ENCODE results near the gene FUT7.

FUT7 gene

GRCh38 chr9:137014166-137014565 lies 17.7 kb downstream of the FUT7 start:
- TF ChIP-seq, protein P1, sequence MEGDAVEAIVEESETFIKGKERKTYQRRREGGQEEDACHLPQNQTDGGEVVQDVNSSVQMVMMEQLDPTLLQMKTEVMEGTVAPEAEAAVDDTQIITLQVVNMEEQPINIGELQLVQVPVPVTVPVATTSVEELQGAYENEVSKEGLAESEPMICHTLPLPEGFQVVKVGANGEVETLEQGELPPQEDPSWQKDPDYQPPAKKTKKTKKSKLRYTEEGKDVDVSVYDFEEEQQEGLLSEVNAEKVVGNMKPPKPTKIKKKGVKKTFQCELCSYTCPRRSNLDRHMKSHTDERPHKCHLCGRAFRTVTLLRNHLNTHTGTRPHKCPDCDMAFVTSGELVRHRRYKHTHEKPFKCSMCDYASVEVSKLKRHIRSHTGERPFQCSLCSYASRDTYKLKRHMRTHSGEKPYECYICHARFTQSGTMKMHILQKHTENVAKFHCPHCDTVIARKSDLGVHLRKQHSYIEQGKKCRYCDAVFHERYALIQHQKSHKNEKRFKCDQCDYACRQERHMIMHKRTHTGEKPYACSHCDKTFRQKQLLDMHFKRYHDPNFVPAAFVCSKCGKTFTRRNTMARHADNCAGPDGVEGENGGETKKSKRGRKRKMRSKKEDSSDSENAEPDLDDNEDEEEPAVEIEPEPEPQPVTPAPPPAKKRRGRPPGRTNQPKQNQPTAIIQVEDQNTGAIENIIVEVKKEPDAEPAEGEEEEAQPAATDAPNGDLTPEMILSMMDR (IDR thresholded peaks at IDR 0.05; ENCODE audit: low read depth, low read length) = no peak
- in situ Hi-C loops (cut with HindIII; ENCODE audit: low sequenced_read_pairs) = no loop called here
- no peak overlapping the region for H3K4me3 ChIP-seq (ENCODE audit: low read depth, low read length)
- DNase-seq (ENCODE audit: low read depth, low spot score) = no peak

GRCh38 chr9:137013571-137013940 lies 18.3 kb downstream of the FUT7 start:
- TF ChIP-seq, protein P1 (IDR thresholded peaks at IDR 0.05; ENCODE audit: low read depth, low read length) = no peak
- no peak overlapping the region for H3K4me3 ChIP-seq (ENCODE audit: low read depth, low read length)
- no peak for DNase-seq (ENCODE audit: low read depth, low spot score)
- in situ Hi-C loops (cut with HindIII; ENCODE audit: low sequenced_read_pairs) = no loop called here

DNA sequence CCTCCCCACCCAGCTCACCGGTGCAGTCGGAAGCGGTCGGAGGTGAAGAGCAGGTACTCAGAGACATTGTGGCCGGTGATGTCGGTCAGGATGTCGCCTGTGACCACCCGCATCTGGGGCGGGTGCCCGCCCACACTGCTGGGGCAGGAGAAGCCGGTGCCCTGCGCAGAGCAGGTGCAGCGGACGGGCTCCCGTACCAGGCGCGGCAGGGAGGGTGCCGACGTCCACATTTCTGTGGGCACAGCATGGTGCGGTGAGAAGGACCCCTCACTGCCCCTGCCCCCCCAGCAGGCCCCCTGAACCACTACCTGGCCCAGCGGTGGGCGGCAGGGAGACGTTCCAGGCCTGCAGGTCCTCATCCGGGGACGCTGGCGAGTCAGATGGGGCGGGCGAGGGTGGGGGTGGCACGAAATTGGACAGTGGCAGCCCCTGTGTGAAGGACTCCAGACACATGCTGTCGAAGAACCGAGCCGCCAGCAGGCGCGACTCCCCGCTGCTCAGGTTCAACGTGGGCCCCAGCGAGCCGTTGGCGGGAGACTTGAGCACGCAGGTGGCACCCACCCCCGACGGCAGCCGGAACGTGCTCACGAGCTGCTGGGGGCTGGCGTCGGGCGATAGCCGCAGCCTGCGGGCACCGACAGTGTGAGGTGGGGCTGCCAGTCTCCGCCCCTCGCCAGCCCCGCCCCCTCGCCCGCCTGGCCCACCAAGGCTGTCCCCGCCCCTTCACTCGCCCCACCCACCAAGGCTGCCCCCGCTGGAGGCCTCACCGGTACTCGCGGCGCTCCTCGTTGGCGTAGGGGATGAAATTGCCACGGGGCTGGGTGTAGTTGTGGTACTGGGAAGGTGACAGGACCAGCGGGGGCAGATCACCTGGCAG lies 19.0 kb downstream of the FUT7 start:
- TF ChIP-seq, protein P1 (IDR thresholded peaks at IDR 0.05; ENCODE audit: low read depth, low read length) = no peak
- no peak overlapping the region for H3K4me3 ChIP-seq (ENCODE audit: low read depth, low read length)
- in situ Hi-C loops (cut with HindIII; ENCODE audit: low sequenced_read_pairs) = no loop called here
- DNase-seq (ENCODE audit: low read depth, low spot score) = no peak

GRCh38 chr9:137011907-137012675 lies 19.8 kb downstream of the FUT7 start:
- TF ChIP-seq, protein P1 (IDR thresholded peaks at IDR 0.05; ENCODE audit: low read depth, low read length) = no peak
- in situ Hi-C loops (cut with HindIII; ENCODE audit: low sequenced_read_pairs) = no loop called here

DNA sequence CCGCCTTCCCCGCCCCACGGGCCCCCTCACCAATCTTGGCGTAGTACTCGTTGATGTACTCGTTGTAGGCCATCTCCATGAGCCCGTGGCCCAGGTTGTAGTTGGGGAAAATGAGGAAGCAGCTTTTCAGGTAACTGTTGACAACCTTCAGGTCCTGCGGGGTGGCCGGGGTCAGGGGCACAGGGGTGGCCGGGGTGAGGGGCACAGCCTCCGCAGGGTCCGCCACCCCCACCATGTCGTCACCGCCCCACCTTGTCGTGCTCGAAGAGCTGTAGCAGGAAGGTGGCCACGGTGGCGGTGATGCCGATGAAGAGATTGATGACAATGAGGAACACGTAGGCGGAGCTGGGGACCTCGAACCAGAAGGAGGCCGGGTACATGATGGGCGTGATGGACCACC lies 20.7 kb downstream of the FUT7 start:
- in situ Hi-C loops (cut with HindIII; ENCODE audit: low sequenced_read_pairs) = no loop called here
- no peak overlapping the region for H3K4me3 ChIP-seq (ENCODE audit: low read depth, low read length)
- DNase-seq (ENCODE audit: low read depth, low spot score) = no peak
- TF ChIP-seq, protein P1 (IDR thresholded peaks at IDR 0.05; ENCODE audit: low read depth, low read length) = no peak

More at GRCh38 chr9:137011907-137012675, 19.8 kb downstream of the FUT7 start:
- no peak overlapping the region for H3K4me3 ChIP-seq (ENCODE audit: low read depth, low read length)
- DNase-seq (ENCODE audit: low read depth, low spot score) = no peak

GRCh38 chr9:137009938-137010732 lies 21.8 kb downstream of the FUT7 start:
- TF ChIP-seq, protein P1 (IDR thresholded peaks at IDR 0.05; ENCODE audit: low read depth, low read length) = no peak
- in situ Hi-C loops (cut with HindIII; ENCODE audit: low sequenced_read_pairs) = no loop called here
- no peak for DNase-seq (ENCODE audit: low read depth, low spot score)
- no peak overlapping the region for H3K4me3 ChIP-seq (ENCODE audit: low read depth, low read length)

All from astrocyte of the spinal cord (primary cell).